Measurements from ENCODE around the gene CASKIN2.

The CASKIN2 gene

DNA sequence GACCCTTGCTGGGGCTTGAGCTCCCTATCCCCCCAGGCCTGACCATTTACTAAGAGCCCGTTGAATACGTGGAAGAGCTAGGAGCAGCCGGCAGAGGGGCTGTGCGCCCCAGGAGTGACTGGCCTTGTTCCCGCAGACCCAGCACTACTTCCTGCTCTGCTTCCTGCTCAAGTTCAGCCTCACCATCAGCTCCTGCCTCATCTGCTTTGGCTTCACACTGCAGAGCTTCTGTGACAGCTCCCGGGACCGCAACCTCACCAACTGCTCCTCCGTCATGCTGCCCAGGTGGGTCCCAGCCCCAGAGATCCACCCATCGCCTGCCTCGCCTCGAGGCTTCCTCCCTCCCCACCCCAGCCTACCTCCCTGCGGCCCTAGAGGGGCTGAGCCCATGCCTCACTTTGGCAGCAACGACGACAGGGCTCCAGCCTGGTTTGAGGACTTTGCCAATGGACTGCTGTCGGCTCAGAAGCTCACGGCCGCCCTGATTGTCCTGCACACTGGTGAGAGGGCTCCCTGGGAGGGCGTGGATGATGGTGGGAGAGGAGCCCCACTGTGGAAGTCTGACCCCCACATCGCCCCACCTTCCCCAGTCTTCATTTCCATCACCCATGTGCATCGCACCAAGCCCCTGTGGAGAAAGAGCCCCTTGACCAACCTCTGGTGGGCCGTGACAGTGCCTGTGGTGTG, 17.2 kb downstream of the CASKIN2 start:
- intact Hi-C loops (cut with DNase I), result no loop called here
- peak in 1 of 42 donors; percentile 15 for DNase-seq

DNA sequence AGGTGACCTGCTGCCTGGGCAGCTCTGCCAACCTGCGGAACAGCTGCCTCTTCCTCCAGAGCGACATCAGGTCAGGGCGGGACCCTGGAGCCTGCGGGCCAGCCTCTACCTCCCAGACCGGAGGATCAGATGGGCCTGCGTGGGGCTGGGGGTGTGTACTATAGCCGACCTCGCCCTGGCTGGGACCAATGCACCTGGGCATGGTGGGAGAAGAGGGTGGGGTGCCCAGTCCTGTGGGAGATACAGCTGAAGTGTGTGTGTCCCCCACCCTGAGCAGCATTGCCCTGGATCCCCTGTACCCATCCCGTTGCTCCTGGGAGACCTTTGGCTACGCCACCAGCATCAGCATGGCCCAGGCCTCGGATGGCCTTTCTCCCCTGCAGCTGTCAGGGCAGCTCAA, 19.3 kb downstream of the CASKIN2 start:
- intact Hi-C loops (cut with DNase I), result no loop called here
- DNase-seq, result no peak

DNA sequence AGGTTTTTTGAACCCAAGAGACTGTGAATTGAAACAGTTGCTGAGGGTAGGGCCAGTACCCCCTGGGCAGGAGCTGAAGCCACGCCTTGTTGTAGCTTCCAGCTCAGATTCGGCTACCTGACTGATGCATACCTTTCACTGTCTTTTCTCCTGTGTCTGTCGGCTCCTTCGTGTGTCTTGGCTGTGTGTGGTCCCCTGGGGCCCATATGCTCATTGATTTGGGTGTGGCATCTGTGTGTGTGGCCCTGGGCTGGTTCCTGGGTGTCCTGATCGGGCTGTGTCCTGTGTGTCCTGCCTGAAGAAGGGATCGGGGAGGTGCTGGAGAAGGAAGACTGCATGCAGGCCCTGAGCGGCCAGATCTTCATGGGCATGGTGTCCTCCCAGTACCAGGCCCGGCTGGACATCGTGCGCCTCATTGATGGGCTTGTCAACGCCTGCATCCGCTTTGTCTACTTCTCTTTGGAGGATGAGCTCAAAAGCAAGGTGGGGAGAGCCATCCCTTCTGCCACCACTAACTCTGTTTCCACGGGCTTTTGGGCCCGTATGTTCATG, 20.9 kb downstream of the CASKIN2 start:
- intact Hi-C loops (cut with DNase I), result no loop called here
- no peak for DNase-seq

DNA sequence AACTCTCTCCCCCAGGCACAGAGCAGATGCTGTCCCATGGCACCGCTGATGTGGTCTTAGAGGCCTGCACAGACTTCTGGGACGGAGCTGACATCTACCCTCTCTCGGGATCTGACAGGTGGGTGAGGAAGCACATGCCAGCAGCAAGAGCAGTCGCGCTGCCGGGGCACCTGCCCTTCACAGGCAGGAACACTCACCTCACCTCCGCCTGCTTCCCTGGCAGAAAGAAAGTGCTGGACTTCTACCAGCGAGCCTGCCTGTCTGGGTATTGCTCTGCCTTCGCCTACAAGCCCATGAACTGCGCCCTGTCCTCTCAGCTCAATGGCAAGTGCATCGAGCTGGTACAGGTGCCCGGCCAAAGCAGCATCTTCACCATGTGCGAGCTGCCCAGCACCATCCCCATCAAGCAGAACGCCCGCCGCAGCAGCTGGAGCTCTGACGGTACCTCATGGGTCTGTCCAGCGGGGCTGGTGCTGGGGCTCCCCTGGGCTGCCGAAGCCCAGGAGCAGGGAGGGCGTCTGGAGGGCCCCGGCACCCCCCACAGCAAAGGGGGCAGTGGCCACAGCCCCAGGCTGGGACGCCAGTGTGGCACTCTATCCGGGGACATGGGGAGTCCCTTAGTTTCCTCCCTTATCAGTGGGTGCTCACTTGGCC, 21.7 kb downstream of the CASKIN2 start:
- DNase-seq, result no peak
- intact Hi-C loops (cut with DNase I), result no loop called here

DNA sequence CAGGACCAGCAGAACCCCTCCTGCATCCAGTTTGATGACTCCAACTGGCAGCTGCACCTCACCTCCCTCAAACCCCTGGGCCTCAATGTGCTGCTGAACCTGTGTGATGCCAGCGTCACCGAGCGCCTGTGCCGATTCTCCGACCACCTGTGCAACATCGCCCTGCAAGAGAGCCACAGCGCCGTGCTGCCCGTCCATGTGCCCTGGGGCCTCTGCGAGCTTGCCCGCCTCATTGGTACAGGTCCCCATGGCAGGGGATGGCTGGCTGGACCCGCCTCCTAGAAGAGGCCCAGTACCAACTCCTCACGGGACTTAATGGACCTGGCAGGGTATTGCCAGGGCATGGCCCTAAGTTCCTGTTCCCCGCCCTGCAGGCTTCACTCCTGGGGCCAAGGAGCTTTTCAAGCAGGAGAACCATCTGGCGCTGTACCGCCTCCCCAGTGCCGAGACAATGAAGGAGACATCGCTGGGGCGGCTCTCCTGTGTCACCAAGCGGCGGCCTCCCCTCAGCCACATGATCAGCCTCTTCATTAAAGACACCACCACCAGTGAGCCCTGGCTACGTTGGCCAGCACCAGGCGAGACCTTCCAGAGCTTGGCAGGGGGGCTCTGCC, 22.7 kb downstream of the CASKIN2 start:
- DNase-seq, result no peak
- intact Hi-C loops (cut with DNase I), result no loop called here

DNA sequence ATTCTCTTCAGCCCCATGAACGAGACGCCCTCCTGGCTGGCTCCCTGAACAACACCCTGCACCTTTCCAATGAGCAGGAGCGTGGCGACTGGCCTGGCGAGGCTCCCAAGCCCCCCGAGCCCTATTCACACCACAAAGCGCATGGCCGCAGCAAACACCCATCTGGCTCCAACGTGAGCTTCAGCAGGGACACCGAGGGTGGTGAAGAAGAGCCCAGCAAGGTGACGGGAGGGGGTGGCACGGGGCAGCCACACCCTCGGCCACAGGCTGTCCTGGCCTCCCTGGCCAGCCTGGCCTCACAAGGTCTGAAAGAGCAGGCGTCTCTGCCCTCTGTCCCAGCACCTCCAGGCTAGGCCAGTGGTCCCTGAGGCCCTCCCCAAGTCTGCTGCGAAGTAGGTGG, 23.7 kb downstream of the CASKIN2 start:
- intact Hi-C loops (cut with DNase I), result no loop called here
- DNase-seq, result no peak

DNA sequence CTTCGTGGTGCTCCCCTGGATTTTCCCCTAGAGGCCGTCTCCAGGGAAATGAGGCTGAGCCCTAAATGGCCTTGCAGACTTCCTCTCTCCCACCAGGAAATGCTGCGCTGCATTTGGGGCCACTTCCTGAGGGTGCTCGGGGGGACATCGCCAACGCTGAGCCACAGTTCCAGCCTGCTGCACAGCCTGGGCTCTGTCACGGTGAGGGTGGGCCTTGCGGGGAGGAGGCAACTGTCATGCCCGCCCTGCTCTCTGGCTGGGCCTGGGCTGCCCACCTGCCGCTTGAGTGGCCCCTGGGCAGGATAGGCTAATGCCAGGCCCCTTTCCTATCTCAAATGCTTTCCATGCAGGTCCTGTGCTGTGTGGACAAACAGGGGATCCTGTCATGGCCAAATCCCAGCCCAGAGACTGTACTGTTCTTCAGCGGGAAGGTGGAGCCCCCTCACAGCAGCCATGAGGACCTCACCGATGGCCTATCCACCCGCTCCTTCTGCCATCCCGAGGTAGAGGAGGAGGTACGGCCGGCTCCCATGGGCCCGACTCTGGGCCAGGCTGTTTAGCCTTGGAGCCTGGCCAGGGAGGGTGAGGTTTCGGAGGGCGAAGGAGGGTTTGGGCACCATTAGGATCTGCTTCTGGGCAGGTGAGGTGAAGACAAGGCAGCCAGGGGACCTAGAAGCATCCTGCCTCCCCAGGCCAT, 24.2 kb downstream of the CASKIN2 start:
- intact Hi-C loops (cut with DNase I), result no loop called here
- DNase-seq, result no peak

DNA sequence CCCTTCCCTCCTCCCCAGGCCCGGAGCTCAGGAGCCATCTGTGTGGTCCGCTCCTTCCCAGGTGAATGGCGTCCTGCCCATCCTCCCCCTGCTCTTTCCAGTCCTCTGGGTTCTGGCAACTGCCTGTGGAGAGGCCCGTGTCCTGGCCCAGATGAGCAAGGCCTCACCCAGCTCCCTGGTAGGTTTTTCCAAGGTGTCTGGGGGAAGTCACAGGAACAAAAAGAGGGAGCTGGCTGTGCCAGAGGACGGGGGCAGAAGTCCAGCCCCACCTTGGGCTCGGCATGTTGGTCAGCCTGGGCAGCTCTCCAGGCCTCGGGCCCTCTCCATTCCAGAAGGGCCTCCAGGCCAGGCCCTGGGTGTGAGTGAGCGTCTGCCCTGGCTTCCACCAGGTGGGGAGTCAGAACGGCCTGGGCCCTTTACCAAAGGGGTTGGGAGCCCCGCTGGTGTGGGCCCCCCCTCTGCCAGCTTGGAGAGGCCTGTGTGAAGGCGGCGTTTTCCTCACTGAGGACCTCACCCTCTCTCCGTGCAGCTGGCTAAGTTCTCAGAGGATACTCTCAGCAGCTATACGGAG, 25.1 kb downstream of the CASKIN2 start:
- intact Hi-C loops (cut with DNase I), result no loop called here
- DNase-seq, result peak in 1 of 42 donors; percentile 18

DNA sequence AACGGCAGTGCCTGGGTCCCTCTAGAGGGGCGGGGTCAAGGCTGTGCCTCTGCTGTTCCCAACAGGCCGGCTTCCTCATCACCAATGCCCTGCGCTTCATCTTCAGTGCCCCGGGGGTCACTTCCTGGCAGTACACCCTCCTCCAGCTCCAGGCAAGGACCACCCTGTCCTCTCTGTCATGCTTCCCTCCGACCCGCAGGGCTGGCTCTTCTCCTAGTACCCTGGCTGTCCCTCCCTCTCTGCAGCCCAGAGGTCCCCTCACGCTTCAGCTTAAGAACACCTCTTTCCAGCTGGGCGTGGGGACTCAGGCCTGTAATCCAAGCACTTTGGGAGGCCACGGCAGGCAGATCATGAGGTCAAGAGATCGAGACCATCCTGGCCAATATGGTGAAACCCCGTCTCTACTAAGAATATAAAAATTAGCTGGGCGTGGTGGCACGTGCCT, 25.8 kb downstream of the CASKIN2 start:
- no peak for DNase-seq
- intact Hi-C loops (cut with DNase I), result no loop called here

DNA sequence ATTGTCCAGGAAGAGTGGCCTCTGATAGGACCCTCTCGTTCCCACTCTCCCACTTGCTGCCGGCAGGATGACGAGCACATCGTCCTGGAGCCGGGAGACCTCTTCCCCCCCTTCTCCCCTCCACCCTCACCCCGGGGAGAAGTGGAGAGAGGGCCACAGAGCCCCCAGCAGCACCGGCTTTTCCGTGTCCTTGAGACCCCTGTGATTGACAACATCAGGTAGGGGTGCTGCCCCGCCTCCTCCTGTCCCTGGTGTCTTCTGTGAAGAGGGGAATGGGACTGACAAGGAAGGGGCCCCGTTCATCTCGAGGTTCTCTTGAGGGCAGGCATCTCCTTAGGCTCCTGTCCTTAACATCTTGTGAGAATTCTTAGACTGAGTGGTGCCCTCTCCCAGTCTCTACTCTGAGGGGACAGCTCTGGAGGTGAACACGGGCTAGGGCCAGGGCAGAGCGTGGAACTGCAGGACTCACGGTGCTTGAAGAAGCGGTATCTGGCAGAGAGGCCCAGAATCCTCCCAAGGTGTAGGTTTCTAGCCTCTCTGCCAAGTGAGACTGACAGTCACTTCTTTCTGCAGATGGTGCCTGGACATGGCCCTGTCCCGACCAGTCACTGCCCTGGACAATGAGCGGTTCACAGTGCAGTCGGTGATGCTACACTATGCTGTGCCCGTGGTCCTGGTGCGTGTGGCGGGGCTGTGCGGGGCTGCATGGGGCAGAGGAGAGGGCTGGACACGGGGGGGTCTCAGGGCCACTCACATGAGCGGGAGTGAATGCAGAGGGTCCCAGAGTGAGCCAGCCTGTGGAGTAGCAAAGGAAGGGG, 26.4 kb downstream of the CASKIN2 start:
- intact Hi-C loops (cut with DNase I), result no loop called here

DNA sequence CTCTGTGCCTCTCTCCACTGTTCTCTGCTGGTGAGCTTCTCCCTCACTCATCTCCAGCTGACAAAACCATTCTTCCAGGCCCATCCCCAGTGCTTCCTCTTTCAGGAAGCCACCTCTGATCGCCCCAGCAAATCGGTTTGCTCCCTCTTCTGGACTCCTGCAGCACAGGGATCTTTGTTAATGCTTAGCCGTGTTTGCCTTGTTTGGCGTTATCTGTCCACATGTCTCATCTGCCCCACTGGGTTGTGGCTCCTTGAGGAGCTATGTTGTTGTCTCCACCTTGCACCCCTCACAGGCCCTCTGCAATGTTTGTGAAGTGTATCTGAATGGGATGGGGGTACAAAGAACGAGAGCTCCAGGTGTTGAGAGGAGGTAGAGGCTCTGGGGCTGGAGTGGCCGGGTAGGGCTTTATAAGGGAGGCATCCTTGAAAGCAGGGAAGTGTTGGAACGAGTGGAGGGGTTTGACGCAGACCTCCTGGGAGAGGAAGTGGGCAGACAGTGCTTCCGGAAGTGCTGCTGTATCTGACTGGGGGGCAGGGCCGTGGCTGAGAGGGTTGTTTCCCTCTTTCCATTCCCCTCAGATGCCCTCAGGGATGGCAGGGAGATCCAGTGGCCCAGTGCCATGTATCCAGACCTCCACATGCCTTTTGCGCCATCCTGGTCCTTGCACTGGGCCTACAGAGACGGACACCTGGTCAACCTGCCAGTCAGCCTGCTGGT, 27.8 kb downstream of the CASKIN2 start:
- intact Hi-C loops (cut with DNase I), result no loop called here
- DNase-seq, result peak in 5 of 42 donors; percentile 22 to 63 (median 50)

More for the DNA sequence above, 26.4 kb downstream of the CASKIN2 start:
- no peak for DNase-seq

DNA sequence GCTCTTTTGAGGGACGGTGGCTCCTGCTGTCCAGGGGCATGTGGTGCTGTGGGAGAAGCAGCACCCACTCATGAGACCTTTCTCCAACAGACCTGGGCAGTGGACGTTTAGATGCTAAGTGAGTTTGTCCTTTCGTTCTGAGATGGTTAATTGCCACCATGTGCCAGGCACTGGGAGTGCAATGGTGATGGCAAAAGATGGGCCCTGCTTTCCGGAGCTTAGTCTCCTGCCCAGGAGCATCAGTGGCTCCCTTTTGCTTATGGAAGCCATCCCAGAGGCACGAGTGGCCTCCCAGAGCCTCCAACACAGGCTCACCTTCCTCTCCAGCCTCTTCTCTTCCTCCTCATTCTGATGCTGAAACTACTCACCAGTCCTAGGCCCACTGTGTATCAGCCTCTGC, 28.4 kb downstream of the CASKIN2 start:
- intact Hi-C loops (cut with DNase I), result no loop called here
- no peak for DNase-seq

DNA sequence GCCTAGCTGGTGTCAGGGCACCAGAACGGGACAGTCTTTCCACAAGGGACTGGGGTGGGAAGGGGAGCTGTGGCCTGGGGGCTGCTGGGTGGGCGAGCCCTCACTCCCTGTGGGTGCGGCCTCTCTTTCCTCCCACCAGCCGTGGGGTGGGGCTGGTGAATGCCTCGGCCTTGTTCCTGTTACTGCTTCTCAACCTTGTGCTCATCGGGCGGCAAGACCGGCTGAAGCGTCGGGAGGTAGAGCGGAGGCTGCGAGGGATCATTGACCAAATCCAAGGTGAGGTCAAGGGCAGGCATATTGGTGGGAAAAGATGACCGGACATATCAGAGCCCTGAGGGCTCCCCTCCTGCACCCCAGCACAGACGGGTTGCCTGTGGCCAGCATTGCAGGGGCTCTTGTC, 29.2 kb downstream of the CASKIN2 start:
- intact Hi-C loops (cut with DNase I), result no loop called here
- no peak for DNase-seq

DNA sequence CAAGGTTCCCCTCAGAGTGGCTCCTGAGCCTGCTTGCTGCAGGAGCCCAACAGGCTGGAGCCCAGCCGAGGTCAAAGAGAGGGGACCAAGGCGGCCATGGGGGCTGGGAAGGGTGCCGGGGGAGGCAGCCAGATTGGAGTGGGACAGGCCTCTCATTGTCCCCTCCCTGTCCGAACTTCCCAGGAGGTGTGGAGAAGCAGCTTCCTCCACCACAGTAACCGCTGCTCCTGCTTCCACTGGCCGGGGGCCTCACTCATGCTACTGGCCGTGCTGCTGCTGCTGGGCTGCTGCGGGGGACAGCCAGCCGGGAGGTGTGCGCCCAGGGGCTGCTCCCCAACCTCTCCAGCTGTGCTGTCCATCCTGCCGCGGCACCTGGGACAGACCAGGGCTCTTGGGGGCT, 29.6 kb downstream of the CASKIN2 start:
- no peak for DNase-seq
- intact Hi-C loops (cut with DNase I), result no loop called here

DNA sequence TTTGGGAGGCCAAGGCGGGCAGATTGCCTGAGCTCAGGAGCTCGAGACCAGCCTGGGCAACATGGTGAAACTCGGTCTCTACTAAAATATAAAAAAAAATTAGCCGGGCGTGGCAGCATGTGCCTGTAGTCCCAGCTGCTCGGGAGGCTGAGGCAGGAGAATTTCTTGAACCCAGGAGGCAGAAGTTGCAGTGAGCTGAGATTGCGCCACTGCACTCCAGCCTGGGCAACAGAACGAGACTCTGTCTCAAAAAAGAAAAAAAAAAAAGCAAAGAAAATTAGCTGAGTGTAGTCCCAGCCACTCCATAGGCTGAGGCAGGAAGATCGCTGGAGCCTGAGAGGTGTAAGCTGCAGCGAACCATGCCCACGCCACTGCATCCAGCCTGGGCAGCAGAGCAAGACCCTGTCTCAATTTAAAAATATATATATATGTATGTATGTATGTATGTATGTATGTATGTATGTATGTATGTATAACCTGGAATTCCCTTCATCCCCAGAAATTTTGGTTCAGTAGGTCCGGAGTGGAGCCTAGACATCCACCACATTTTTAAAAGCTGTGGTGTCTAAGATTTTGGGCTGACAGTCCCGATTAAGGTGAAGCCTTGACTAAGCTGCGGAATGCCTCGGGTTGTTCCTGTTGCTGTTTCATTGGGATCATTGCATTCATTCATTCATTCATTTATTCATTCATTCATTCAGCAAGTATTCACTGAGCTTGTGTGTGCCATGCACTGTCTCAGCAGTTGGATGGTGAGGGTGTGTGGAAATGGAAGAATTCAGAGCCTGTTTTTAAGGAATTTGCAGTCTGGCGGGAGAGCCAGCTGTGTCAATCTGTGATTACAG, 33.0 kb downstream of the CASKIN2 start:
- DNase-seq, result no peak
- intact Hi-C loops (cut with DNase I), result no loop called here

DNA sequence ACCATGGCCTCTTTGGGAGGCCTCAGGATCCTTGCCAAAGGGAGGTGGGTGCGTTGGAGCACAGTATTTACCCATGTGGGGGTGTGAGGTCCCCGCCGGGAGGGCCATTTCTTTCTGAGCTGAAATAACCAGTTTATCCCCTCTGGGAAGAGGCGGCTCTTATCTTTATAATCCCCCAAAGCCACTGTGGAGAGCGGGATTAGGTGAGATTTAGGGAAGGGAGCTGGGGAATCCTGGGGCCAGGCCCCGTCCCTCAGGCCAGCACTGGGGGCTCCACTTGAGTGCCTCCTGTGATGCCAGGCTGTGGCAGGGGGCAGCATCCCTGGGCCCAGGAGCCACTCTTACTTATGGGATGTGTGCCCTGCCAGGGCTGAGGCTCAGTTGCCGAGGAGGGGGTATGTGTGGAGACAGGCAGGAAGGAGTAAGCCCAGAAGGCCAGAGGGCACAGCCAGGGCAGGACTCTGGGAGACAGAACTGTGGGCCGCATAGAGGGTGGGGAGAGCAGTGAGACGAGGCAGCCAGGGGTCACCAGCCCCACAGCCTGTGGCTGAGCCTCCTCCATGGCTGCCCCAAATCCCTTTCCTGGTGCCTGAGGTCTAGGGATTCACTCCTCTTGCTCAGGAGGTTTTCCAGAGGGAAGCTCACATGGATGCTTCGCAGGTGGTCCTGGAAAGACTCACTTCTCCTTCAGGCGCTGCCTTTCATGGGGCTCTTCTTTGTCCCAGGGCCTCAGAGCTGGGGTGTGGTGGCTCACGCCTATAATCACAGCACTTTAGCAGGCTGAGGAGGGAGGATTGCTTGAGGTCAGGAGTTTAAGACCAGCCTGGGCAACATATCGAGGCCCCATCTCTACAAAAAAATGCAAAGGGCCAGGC, 33.9 kb downstream of the CASKIN2 start:
- intact Hi-C loops (cut with DNase I), result no loop called here
- no peak for DNase-seq

All from head of caudate nucleus (tissue), 42 donors.